ENCODE data around the gene ARHGAP42. TPM values are rescaled to one million over a fixed set of nuclear protein-coding genes. Genes with fewer than 3 reads are reported as not detected.

The ARHGAP42 gene
- total RNA-seq, 2 experiments from 2014 or later: not detected

DNA sequence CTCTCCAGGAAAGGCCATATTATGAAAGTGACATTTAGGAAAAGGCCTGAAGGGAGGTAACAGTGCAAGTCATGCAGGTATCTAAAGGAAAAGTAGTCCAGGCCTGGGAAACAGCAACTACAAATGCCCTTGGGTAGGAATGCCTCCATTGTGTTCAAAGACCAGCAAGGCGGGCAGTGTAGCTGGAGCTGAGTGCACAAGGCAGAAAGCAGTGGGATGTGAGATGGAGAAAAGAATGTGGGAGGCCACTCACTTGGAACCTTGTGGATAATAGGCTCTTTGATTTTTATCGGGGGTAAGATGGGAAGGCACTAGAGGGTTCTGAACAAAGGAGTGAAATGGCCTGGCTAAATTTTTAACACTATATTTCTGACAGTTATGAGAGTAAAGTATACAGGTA, 253.9 kb downstream of the ARHGAP42 start:
- ATAC-seq: no peak
- no peak for DNase-seq

GRCh38 chr11:100942016-100942415, 254.9 kb downstream of the ARHGAP42 start:
- intact Hi-C loops (cut with DNase I, micrococcal nuclease): no loop called here
- no peak overlapping the region for H3K4me3 Mint-ChIP-seq
- H3K27me3 Mint-ChIP-seq: no peaks in the 10 kb centered on the region
- DNase-seq (no peak), ATAC-seq (no peak)
- H3K36me3 Mint-ChIP-seq (ENCODE audit: low read depth): no peaks in the 10 kb centered on the region
- H3K4me1 Mint-ChIP-seq: no peaks in the 10 kb centered on the region
- no peak overlapping the region for H3K27ac Mint-ChIP-seq
- CTCF ChIA-PET: no interaction called here
- POLR2A ChIA-PET: no interaction called here
- peaks cover 4% of the 10 kb centered on the region for H3K9me3 Mint-ChIP-seq (ENCODE audit: low read depth)

More for the DNA sequence above, 253.9 kb downstream of the ARHGAP42 start:
- no peaks in the 10 kb centered on the region for H3K27me3 Mint-ChIP-seq
- peaks cover 4% of the 10 kb centered on the region for H3K9me3 Mint-ChIP-seq (ENCODE audit: low read depth)
- H3K4me1 Mint-ChIP-seq: no peaks in the 10 kb centered on the region
- H3K36me3 Mint-ChIP-seq (ENCODE audit: low read depth): no peaks in the 10 kb centered on the region
- H3K4me3 Mint-ChIP-seq: no peak overlapping the region
- ChIA-PET CTCF (no interaction called here), POLR2A (no interaction called here)
- intact Hi-C loops (cut with DNase I, micrococcal nuclease): no loop called here
- H3K27ac Mint-ChIP-seq: no peak overlapping the region

- Mint-ChIP-seq H3K4me3 (no peak overlapping the region), H3K36me3 (ENCODE audit: low read depth) (no peaks in the 10 kb centered on the region), H3K27me3 (no peaks in the 10 kb centered on the region), H3K4me1 (no peaks in the 10 kb centered on the region), H3K9me3 (ENCODE audit: low read depth) (no peaks in the 10 kb centered on the region), H3K27ac (no peak overlapping the region)
- DNase-seq (no peak), ATAC-seq (no peak)
- ChIA-PET POLR2A (no interaction called here), CTCF (no interaction called here)
- intact Hi-C loops (cut with DNase I, micrococcal nuclease): no loop called here
Observed at GRCh38 chr11:100948936-100949335, 261.8 kb downstream of the ARHGAP42 start.

DNA sequence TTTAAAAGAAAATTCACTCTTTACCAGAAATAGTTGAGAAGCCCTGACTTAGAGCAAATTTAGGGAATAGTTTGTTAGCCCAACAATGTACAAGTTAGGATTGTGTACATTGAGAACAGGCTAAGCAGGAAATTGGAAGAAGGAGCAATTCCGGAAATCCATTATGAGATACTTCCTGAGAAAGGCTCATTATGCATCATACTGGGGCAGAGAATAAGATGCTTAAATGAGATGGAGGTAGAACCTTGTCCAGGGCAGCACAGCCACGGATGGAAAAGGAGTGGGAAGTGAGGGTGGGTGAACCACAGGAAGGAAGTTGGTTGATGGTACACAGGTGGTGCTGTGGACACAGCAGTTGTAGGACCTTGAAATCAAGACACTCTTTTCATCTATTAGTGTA, 262.4 kb downstream of the ARHGAP42 start:
- CTCF ChIA-PET: no interaction called here
- Mint-ChIP-seq H3K9me3 (ENCODE audit: low read depth) (no peaks in the 10 kb centered on the region), H3K27me3 (no peaks in the 10 kb centered on the region), H3K36me3 (ENCODE audit: low read depth) (no peaks in the 10 kb centered on the region), H3K4me3 (no peak overlapping the region), H3K27ac (no peak overlapping the region), H3K4me1 (no peaks in the 10 kb centered on the region)
- ATAC-seq: no peak
- DNase-seq: no peak
- intact Hi-C loops (cut with DNase I, micrococcal nuclease): no loop called here
- POLR2A ChIA-PET: no interaction called here

- no peaks in the 10 kb centered on the region for H3K9me3 Mint-ChIP-seq (ENCODE audit: low read depth)
- no peaks in the 10 kb centered on the region for H3K4me1 Mint-ChIP-seq
- intact Hi-C loops (cut with DNase I, micrococcal nuclease): no loop called here
Observed at GRCh38 chr11:100955318-100955717, 268.2 kb downstream of the ARHGAP42 start.

DNA sequence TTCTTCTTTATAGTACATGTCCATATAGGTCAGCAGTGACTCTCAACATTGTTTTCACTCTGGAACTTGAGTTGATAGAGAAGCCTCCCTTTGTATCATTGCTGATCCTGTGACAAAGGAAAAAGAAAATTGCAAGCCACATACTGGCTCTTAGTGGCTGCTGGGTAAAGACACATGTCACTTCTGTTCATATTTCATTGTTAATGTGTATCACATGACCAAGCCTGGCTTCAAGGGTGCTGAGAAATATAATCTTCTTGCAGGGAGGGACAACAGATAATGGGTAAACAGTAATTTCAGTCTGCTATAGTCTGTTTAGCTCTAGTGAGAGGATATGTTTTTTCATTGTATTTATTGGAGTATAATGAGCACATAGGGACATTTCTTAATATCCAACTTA, 269.3 kb downstream of the ARHGAP42 start:
- POLR2A ChIA-PET: no interaction called here
- ATAC-seq: no peak
- Mint-ChIP-seq H3K9me3 (ENCODE audit: low read depth) (no peaks in the 10 kb centered on the region), H3K36me3 (ENCODE audit: low read depth) (no peaks in the 10 kb centered on the region), H3K27ac (no peak overlapping the region), H3K4me3 (no peak overlapping the region), H3K4me1 (no peaks in the 10 kb centered on the region), H3K27me3 (no peaks in the 10 kb centered on the region)
- no peak for DNase-seq
- intact Hi-C loops (cut with DNase I, micrococcal nuclease): no loop called here
- CTCF ChIA-PET: no interaction called here

More at GRCh38 chr11:100955318-100955717, 268.2 kb downstream of the ARHGAP42 start:
- Mint-ChIP-seq H3K27me3 (no peaks in the 10 kb centered on the region), H3K27ac (no peak overlapping the region), H3K4me3 (no peak overlapping the region), H3K36me3 (ENCODE audit: low read depth) (no peaks in the 10 kb centered on the region)
- POLR2A ChIA-PET: no interaction called here
- no peak for ATAC-seq
- DNase-seq: no peak
- CTCF ChIA-PET: no interaction called here

- Mint-ChIP-seq H3K4me1 (no peaks in the 10 kb centered on the region), H3K36me3 (ENCODE audit: low read depth) (no peaks in the 10 kb centered on the region), H3K9me3 (ENCODE audit: low read depth) (no peaks in the 10 kb centered on the region), H3K27ac (no peak overlapping the region), H3K4me3 (no peak overlapping the region), H3K27me3 (no peaks in the 10 kb centered on the region)
- CTCF ChIA-PET: no interaction called here
- POLR2A ChIA-PET: no interaction called here
- intact Hi-C loops (cut with DNase I, micrococcal nuclease): no loop called here
- DNase-seq: no peak
- no peak for ATAC-seq
Observed at GRCh38 chr11:100957499-100957898, 270.4 kb downstream of the ARHGAP42 start.

DNA sequence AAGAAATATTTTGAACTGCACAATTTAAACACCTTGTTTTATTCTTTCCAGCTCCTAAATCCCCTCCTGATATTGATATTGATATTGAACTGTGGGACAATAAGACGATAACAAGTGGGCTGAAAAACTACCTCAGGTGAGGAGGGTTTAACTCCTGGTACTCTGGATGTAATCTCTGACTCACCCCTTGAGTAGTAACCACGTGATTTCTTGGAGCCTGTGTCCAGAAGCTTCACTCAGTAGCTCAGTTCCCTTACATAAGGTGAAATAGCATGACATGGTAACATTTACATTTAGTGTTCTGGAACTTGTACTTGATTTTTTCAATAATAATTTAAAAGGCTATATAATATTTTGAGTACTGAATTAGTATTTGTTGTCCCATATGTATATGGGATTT, 274.5 kb downstream of the ARHGAP42 start:
- intact Hi-C loops (cut with DNase I, micrococcal nuclease): no loop called here
- no peaks in the 10 kb centered on the region for H3K4me1 Mint-ChIP-seq
- ChIA-PET CTCF (interaction anchor here (0.8 kb wide), 1 partner anchor 10 kb away, joined by 3 read pairs; no protein-coding TSS in a partner anchor), POLR2A (no interaction called here)
- DNase-seq (no peak), ATAC-seq (no peak)
- no peak overlapping the region for H3K4me3 Mint-ChIP-seq
- no peaks in the 10 kb centered on the region for H3K9me3 Mint-ChIP-seq (ENCODE audit: low read depth)
- no peak overlapping the region for H3K27ac Mint-ChIP-seq
- no peaks in the 10 kb centered on the region for H3K36me3 Mint-ChIP-seq (ENCODE audit: low read depth)
- no peaks in the 10 kb centered on the region for H3K27me3 Mint-ChIP-seq

DNA sequence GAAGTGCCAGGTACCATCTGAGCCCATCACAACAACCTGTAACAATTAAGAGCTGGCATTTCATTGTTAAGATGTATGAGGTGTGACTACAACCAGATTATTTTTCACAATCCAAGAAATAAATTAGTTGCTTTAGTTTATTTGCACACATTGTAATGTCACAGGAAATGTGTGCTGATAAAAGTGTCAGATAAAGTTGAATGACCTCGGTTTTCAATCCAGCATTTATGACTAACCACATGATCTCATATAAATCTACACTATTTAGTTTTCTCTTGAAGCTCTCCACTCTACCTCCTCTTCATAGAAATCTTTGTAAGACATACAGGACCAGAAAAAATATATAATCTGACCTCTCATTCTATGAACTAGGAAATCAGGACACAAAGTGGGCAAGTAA, 276.3 kb downstream of the ARHGAP42 start:
- DNase-seq (no peak), ATAC-seq (no peak)
- no peaks in the 10 kb centered on the region for H3K4me1 Mint-ChIP-seq
- intact Hi-C loops (cut with DNase I, micrococcal nuclease): no loop called here
- no peaks in the 10 kb centered on the region for H3K36me3 Mint-ChIP-seq (ENCODE audit: low read depth)
- H3K27ac Mint-ChIP-seq: no peak overlapping the region
- H3K4me3 Mint-ChIP-seq: no peak overlapping the region
- H3K27me3 Mint-ChIP-seq: no peaks in the 10 kb centered on the region
- POLR2A ChIA-PET: no interaction called here
- no peaks in the 10 kb centered on the region for H3K9me3 Mint-ChIP-seq (ENCODE audit: low read depth)
- CTCF ChIA-PET: no interaction called here

DNA sequence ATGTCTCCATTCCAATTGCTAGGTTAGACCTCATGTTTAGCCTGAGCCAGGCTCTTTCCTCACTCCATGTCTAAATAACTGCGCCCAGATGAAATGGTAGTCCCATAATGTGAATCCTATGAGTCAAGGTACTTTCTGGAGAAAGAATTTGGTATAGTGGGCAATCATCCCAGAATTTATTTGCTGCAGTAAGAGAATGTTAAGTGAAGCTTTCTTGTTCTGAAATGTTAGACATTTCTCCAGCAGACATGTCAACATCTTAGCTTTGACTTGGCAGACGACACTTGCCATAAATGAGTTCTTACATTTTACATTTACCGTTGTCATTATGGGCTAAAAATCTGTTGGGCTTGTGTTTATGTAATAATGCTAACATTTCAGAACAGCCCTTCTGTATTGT, 277.3 kb downstream of the ARHGAP42 start:
- Mint-ChIP-seq H3K9me3 (ENCODE audit: low read depth) (peaks cover 6% of the 10 kb centered on the region), H3K4me1 (no peaks in the 10 kb centered on the region), H3K27ac (no peak overlapping the region), H3K4me3 (no peak overlapping the region), H3K27me3 (no peaks in the 10 kb centered on the region), H3K36me3 (ENCODE audit: low read depth) (no peaks in the 10 kb centered on the region)
- intact Hi-C loops (cut with DNase I, micrococcal nuclease): no loop called here
- no peak for DNase-seq
- ChIA-PET POLR2A (no interaction called here), CTCF (interaction anchor here (0.6 kb wide), 1 partner anchor 32 kb away, joined by 3 read pairs; no protein-coding TSS in a partner anchor)
- no peak for ATAC-seq

GRCh38 chr11:100965346-100965745, 278.3 kb downstream of the ARHGAP42 start:
- DNase-seq (no peak), ATAC-seq (no peak)
- POLR2A ChIA-PET: no interaction called here
- Mint-ChIP-seq H3K27me3 (no peaks in the 10 kb centered on the region), H3K4me3 (no peak overlapping the region), H3K4me1 (no peaks in the 10 kb centered on the region), H3K9me3 (ENCODE audit: low read depth) (peaks cover 11% of the 10 kb centered on the region), H3K27ac (no peak overlapping the region), H3K36me3 (ENCODE audit: low read depth) (no peaks in the 10 kb centered on the region)
- CTCF ChIA-PET: no interaction called here
- intact Hi-C loops (cut with DNase I, micrococcal nuclease): no loop called here

DNA sequence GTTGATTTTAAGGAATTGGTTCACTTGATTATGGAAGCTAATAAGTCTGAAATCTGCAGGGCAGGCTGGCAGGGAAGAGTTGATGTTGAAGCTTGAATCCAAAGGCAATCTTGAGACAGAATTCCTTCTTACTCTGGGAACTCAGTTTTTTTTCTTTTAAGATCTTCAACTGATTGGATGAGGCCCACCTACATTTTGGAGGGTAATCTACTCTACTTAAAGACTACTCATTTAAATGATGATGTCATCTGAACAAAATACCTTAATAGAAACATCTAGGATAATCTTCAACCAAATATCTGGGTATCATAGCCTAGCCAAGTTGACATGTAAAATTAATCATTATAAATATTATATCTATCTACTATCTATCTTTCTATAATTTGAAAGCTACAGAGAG, 279.3 kb downstream of the ARHGAP42 start:
- H3K27ac Mint-ChIP-seq: no peak overlapping the region
- ATAC-seq (no peak), DNase-seq (no peak)
- no peaks in the 10 kb centered on the region for H3K27me3 Mint-ChIP-seq
- POLR2A ChIA-PET: no interaction called here
- H3K4me3 Mint-ChIP-seq: no peak overlapping the region
- intact Hi-C loops (cut with DNase I, micrococcal nuclease): no loop called here
- CTCF ChIA-PET: no interaction called here
- peaks cover 11% of the 10 kb centered on the region for H3K9me3 Mint-ChIP-seq (ENCODE audit: low read depth)
- no peaks in the 10 kb centered on the region for H3K4me1 Mint-ChIP-seq
- no peaks in the 10 kb centered on the region for H3K36me3 Mint-ChIP-seq (ENCODE audit: low read depth)

- intact Hi-C loops (cut with DNase I, micrococcal nuclease): no loop called here
- POLR2A ChIA-PET: no interaction called here
- H3K4me3 Mint-ChIP-seq: no peak overlapping the region
- no peak overlapping the region for H3K27ac Mint-ChIP-seq
- DNase-seq (no peak), ATAC-seq (no peak)
- no peaks in the 10 kb centered on the region for H3K4me1 Mint-ChIP-seq
- H3K36me3 Mint-ChIP-seq (ENCODE audit: low read depth): no peaks in the 10 kb centered on the region
- peaks cover 14% of the 10 kb centered on the region for H3K9me3 Mint-ChIP-seq (ENCODE audit: low read depth)
- CTCF ChIA-PET: no interaction called here
- no peaks in the 10 kb centered on the region for H3K27me3 Mint-ChIP-seq
Observed at GRCh38 chr11:100969008-100969407, 281.9 kb downstream of the ARHGAP42 start.
